Activated CD8-positive, alpha-beta memory T cell treated with anti-CD3 and anti-CD28 coated beads for 36 hours (primary cell): ENCODE measurements around the gene MESD. TPM values are rescaled to one million over a fixed set of nuclear protein-coding genes. Genes with fewer than 3 reads are reported as not detected.

Experiments used
- CTCF ChIA-PET: fragments of 350-600 bp; sonication (Branson Sonifier 250); formaldehyde crosslinking; loops from one replicate; lab custom pipeline; 2021; ENCODE audit warnings: antibody characterized with exemption; lab: Charles Lee
- POLR2A ChIA-PET: fragments of 350-600 bp; sonication (Branson Sonifier 250); formaldehyde crosslinking; loops from one replicate; lab custom pipeline; 2021; ENCODE audit warnings: antibody characterized with exemption; lab: Charles Lee
- total RNA-seq, 2 experiments: library from RNA; stranded (reverse); gene quantifications; one replicate each; pipeline ENCODE4 v1.2.3, GENCODE V29; 2021

Gene MESD
- 10 to 100 TPM; 26.5 to 28.1 TPM for total RNA-seq

- ChIA-PET CTCF (interaction anchor here (0.7 to 1.9 kb wide), 4 partner anchors 9 to 276 kb away, joined by 3 to 9 read pairs (median 6); partner anchors contain the start of gene TLNRD1), POLR2A (interaction anchor here (0.6 kb wide), 3 partner anchors 10 to 268 kb away, joined by 3 to 4 read pairs (median 3); no protein-coding TSS in a partner anchor)
Measured at GRCh38 chr15:80989518-80990478, at the start of gene MESD. MESD (minus strand) TSS chr15:80989819; CDS start chr15:80989791, 28 bp downstream.

DNA sequence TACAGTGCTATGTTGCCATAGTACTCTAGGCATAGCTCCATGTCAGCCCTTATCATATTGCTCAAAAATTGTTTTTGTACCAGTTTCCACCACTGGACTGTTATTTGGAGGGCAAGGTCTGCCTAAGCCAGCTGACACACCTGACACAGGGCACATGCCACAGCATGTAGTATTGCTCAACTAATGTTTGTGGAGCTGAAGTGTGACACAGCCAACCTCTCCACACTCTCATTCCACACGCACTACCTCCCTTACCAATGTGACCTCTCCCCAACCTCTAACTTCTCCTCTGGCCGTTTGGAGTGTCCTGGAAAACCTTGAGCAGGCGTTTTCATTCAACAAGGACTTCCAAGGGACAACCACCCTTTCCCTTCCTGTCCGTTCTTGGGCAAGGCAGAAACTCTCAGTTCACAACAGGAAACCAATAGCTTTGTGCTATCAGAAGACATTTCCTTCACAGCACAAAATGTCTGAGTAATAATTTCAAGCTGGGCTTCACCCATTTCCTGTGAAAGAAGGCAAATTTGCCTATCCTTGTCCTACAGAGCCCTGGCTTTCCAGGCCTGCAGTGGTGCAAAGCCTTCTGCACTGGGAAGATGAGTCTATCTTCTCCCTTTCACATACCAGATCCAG, 49.5 kb upstream of the MESD start:
- POLR2A ChIA-PET, result interaction anchor here (1.0 kb wide), 1 partner anchor 38 kb away, joined by 5 read pairs; the partner anchor contains the start of gene TLNRD1
- CTCF ChIA-PET, result interaction anchor here (1.5 kb wide), 1 partner anchor 8 kb away, joined by 3 read pairs; no protein-coding TSS in a partner anchor

GRCh38 chr15:81037952-81038743, 48.5 kb upstream of the MESD start:
- CTCF ChIA-PET, result no interaction called here

GRCh38 chr15:81033508-81033907, 43.9 kb upstream of the MESD start:
- POLR2A ChIA-PET, result no interaction called here
- CTCF ChIA-PET, result no interaction called here

More at GRCh38 chr15:81037952-81038743, 48.5 kb upstream of the MESD start:
- POLR2A ChIA-PET, result no interaction called here

GRCh38 chr15:81032818-81033217, 43.2 kb upstream of the MESD start:
- ChIA-PET CTCF (no interaction called here), POLR2A (no interaction called here)

GRCh38 chr15:81032355-81032754, 42.7 kb upstream of the MESD start:
- CTCF ChIA-PET, result no interaction called here
- POLR2A ChIA-PET, result no interaction called here

DNA sequence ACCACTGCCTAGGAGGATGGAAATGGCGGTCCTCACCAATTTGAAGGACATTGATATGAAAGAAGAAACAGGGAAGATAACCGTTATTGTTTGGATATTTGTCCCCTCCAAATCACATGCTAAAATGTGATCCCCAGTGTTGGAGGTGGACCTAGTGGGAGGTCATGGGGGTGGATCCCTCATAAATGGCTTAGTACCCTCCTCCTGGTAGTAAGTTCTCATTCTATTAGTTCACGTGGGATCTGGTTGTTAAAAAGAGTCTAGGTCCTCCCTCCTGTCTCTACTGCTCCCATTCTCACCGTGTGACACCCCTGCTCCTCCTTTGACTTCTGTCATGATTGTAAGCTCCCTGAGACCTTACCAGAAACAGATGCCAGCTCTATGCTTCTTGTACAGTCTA, 41.6 kb upstream of the MESD start:
- ChIA-PET CTCF (interaction anchor here (0.5 kb wide), 1 partner anchor 32 kb away, joined by 3 read pairs; no protein-coding TSS in a partner anchor), POLR2A (no interaction called here)

GRCh38 chr15:81030301-81030750, 40.7 kb upstream of the MESD start:
- ChIA-PET POLR2A (no interaction called here), CTCF (no interaction called here)

DNA sequence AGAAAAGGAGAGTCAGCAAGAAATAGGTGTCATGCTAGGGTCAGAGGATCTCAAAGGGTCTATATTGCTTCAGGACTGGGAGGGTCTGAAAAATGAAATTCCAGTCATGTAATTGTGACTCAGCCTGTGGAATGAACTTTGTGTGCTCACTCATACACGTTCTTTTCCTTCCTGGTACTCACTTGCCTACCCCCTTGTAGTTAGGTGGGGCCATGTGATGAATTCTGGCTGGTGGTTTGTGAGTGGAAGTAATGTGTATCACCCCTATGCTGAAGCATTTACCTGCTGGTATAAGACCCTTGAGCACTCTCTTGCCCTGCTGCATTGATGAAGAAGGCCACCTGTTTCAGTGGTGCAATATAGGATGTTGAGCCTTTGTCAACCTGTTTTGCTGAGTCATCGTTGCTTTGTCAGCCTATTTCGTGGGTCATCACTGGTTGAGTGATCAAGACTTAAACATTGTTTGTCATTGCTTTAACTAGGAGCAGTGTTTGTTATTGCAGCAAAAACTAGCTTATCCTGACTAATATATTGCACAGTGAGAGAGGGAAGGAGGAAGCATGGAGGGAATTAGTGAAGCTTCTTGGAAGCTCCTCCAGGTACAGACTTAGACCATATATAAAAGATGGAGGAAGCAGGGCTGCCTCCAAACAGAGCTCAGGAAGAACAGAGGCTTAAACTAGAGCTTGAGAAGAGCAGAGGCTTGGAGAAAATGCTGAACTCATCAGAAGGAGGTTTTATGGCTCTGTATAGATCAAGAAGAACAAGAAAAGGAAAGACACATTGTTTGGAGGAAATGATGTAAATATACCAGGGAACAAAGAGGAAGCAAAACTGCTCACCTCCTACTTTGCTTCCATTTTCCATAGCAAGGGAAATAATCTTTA, 40.0 kb upstream of the MESD start:
- CTCF ChIA-PET, result no interaction called here
- POLR2A ChIA-PET, result no interaction called here

DNA sequence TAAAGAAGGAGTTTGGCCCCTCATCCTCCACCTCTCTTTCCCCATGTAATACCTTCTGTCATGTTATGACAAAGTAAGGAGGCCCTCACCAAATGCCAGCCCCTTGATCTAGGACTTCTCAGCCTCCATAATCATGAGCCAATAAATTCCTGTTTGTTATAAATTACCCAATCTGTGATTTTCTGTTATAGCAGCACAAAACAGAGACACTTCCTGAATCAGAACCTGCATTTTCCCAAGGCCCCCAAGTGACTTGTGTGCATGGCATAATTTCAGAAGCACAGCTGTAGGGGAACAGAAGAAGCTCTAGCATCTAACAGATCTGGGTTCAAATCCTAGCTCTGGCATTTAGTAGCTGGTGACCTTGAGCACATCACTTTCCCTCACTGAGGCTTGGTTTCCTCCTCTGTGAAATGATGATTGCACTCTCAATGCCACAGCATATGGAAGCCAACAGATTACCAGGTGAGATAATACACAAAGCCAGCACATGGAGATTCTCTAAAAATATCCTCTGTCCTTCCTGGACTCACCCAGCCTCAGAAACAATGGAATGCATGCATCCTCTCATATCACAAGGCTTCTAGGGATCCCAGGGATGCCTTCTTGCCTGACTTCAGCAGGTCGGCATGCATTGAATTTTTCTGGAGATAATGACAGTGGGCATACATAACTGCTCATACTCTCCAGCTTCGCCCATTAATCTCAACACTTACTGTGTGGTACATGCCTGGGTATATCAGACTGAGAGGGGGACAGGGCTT, 37.4 kb upstream of the MESD start:
- ChIA-PET POLR2A (no interaction called here), CTCF (interaction anchor here (0.9 to 1.2 kb wide), 3 partner anchors 36 to 239 kb away, joined by 4 read pairs; no protein-coding TSS in a partner anchor)

- ChIA-PET POLR2A (interaction anchor here (0.7 kb wide), 1 partner anchor 24 kb away, joined by 3 read pairs; no protein-coding TSS in a partner anchor), CTCF (interaction anchor here (0.9 to 1.2 kb wide), 3 partner anchors 35 to 240 kb away, joined by 4 read pairs; no protein-coding TSS in a partner anchor)
Measured at GRCh38 chr15:81025721-81026370, 36.2 kb upstream of the MESD start.

DNA sequence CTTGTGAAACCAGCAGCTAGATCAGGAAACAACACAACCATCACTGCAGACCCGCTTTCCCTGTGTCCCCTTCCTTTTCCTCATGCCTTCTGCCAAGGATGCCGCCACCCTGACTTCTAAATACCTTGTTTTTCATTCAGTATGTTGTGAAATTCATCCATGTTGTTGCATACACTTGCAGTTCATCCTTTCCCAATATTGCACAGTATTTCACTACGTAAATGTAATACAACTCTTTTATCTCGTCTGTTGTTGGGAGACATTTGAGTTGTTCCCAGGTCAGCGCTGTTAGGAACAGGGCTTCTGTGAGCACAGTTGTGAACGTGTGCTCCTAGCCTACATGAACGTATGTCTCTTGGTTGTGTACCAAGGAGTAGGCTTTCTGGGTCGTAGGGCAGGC, 35.3 kb upstream of the MESD start:
- CTCF ChIA-PET, result interaction anchor here (1.3 kb wide), 1 partner anchor 241 kb away, joined by 4 read pairs; no protein-coding TSS in a partner anchor

GRCh38 chr15:81024265-81024872, 34.8 kb upstream of the MESD start:
- POLR2A ChIA-PET, result interaction anchor here (1.7 kb wide), 1 partner anchor 24 kb away, joined by 14 read pairs; the partner anchor contains the start of gene TLNRD1
- CTCF ChIA-PET, result interaction anchor here (1.3 kb wide), 1 partner anchor 242 kb away, joined by 4 read pairs; no protein-coding TSS in a partner anchor

More for the DNA sequence above, 35.3 kb upstream of the MESD start:
- POLR2A ChIA-PET, result interaction anchor here (1.7 kb wide), 1 partner anchor 24 kb away, joined by 14 read pairs; the partner anchor contains the start of gene TLNRD1

DNA sequence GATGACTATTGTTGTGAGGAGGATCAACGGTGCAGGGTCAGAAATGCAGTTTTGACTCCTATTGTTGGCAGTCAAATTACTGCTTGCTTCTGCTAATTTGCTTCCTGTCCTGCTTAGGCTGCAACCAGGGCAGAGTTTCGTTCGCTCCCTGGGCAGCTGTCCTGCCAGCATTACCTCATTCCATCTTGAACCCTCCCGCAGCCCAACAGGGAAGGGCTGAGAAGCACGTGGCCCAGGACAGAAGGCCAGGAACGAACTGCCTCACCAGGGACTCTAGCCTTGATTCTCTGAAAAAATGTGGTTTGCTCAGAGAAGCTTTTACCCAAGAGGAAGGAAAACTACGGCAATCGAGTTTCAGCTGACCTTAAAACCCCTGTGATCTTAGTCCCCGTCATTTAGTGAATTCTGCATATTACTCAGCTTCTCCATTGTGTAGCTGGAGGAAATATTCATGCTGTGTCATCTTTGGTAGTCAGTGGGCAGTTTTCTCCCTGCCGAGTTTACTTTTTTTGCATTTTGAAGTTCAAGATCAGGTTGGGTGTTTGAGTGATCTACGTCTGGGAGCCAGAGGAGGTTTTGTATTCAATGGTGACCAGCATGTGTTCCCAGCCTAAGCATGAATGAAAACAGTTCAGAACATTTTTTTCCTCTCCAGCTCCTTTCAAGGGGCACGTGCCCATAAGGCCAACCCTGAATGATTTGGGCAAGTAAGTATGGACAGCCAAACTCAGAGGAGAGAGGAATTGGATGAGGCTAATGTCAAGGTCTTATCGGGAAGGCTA, 34.1 kb upstream of the MESD start:
- CTCF ChIA-PET, result interaction anchor here (1.3 kb wide), 1 partner anchor 243 kb away, joined by 4 read pairs; no protein-coding TSS in a partner anchor
- POLR2A ChIA-PET, result interaction anchor here (1.7 kb wide), 1 partner anchor 23 kb away, joined by 14 read pairs; the partner anchor contains the start of gene TLNRD1

DNA sequence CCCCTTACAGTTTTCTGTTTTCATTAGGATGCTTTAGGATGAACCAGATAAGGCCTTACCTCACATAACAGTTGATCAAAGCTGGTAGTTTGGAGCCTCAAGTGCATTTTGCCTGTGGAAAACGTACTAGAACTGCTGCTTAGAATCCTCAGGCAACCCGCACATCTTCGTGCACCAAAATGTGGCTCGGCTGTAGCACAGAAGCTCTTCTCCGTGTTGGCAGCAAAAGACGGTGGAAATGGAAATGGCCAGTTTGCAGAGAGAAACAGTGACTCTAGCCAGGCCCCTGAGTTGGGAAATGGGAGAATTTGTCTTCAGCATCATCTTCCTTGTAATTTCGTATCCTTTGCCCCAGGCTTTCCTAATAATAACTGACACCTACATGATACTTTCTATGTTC, 31.7 kb upstream of the MESD start:
- ChIA-PET CTCF (no interaction called here), POLR2A (no interaction called here)
